ENCODE measurements around the gene C2. TPM values are rescaled to one million over a fixed set of nuclear protein-coding genes. Genes with fewer than 3 reads are reported as not detected.

The C2 gene
- total RNA-seq, 1 donor from 2014 or later: 282 TPM

DNA sequence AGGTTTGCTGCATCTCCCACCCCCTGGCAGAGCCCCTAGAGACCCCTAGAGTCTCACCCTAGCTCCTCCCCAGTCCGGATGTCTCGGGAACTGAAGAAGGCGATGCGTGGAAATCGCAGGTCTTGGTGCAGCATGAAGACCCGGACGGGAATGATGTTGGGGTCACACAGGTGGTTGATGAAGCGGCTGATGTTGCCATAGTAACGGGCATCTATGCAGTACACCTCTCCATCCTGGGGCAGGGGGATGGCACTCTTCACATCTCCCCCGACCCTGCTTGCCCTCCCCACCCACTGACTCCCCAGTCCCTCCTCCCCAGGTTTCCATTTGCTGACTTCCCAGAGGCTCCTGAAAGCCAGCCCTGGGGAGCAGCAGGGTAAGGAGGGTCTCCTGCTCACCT, 46.9 kb upstream of the C2 start:
- TF ChIP-seq, protein P1, sequence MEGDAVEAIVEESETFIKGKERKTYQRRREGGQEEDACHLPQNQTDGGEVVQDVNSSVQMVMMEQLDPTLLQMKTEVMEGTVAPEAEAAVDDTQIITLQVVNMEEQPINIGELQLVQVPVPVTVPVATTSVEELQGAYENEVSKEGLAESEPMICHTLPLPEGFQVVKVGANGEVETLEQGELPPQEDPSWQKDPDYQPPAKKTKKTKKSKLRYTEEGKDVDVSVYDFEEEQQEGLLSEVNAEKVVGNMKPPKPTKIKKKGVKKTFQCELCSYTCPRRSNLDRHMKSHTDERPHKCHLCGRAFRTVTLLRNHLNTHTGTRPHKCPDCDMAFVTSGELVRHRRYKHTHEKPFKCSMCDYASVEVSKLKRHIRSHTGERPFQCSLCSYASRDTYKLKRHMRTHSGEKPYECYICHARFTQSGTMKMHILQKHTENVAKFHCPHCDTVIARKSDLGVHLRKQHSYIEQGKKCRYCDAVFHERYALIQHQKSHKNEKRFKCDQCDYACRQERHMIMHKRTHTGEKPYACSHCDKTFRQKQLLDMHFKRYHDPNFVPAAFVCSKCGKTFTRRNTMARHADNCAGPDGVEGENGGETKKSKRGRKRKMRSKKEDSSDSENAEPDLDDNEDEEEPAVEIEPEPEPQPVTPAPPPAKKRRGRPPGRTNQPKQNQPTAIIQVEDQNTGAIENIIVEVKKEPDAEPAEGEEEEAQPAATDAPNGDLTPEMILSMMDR (IDR thresholded peaks at IDR 0.05): no peak
- Histone ChIP-seq H3K27me3 (no peaks in the 10 kb centered on the region), H3K27ac (no peak overlapping the region), H3K4me1 (no peaks in the 10 kb centered on the region), H3K9me3 (no peaks in the 10 kb centered on the region), H3K4me3 (no peak overlapping the region), H3K36me3 (peaks cover 60% of the 10 kb centered on the region)
- DNase-seq (no peak), ATAC-seq (no peak)
- intact Hi-C loops (cut with DNase I): no loop called here

DNA sequence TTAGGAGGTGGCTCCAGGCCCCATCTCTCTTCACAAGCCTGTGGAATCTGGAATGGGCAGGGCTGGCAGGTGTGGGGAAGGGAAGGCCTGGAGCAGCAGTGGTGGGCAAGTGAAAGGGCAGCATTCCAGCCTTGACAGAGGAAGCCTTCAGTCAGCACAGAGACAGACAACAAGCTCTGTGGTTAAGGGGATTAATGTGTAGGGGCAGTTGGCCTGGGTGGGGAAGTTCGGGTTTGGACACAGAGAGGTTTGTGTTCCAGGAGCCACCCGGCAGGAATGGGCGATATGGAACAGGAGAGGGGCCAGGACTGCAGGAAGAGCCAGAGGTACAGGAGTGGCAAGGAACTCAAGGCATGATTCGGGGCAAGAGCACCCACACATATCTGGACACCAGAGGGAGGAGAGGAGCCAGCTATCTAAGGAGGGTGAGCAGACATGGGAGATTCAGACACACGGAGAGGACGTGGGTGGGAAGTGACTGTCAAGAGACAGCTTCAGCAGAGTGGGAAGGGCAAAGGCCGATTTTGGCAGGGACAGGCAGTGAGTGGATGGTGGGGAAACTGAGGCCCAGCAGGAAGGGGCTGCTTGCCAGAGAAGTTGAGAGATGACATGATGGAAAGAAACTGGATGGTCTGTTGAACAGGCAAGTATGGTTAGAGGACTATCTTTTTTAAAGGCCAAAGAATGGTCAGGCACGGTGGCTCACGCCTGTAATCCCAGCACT, 46.2 kb upstream of the C2 start:
- Histone ChIP-seq H3K36me3 (peaks cover 64% of the 10 kb centered on the region), H3K9me3 (no peaks in the 10 kb centered on the region), H3K4me3 (no peak overlapping the region), H3K27ac (no peak overlapping the region), H3K4me1 (no peaks in the 10 kb centered on the region), H3K27me3 (no peaks in the 10 kb centered on the region)
- TF ChIP-seq, protein P1 (IDR thresholded peaks at IDR 0.05): no peak
- intact Hi-C loops (cut with DNase I): no loop called here
- DNase-seq (no peak), ATAC-seq (no peak)

DNA sequence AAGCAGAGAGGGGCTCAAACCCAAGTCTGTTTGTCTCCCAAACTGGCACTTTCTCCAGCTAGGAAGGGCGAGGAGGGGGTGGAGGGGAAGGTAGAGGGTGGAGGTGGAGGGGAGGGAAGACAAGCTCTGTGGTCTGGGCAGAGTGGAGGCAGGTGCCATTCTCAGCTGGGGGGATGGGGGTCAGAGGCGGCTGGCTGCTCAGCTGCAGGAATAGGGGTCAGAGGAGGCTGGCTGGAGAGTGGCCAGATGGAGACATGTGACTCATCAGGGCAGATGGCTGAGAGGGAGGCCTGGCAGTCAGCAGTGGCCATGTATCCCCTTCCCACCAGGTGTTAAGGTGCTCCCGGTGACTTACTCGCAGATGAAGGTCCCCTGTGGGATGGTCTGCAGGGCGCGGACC, 45.2 kb upstream of the C2 start:
- intact Hi-C loops (cut with DNase I): no loop called here
- Histone ChIP-seq H3K27ac (no peak overlapping the region), H3K4me3 (no peak overlapping the region), H3K27me3 (no peaks in the 10 kb centered on the region), H3K36me3 (peaks cover 75% of the 10 kb centered on the region), H3K4me1 (no peaks in the 10 kb centered on the region), H3K9me3 (no peaks in the 10 kb centered on the region)
- TF ChIP-seq, protein P1 (IDR thresholded peaks at IDR 0.05): no peak
- no peak for DNase-seq
- ATAC-seq: no peak

DNA sequence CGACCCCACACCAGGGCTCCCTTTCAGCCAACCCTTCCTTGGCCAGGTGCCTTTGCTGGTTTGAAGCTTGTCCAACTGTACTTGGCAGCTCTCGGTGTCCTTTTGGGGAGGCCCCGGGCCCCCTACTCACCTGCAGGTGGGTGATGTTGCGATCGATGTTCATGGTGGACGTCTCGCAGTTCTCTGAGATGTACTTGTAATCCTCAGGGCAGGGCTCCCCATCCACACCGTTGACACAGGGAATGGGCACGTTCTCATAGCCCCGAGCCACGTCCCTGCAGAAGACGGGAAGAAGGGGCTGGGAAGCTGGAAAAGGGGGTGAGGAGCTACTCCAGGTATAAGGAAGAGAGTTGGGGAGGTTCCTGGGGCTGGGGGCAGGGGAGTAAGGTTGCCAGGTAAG, 43.8 kb upstream of the C2 start:
- H3K27ac ChIP-seq: no peak overlapping the region
- H3K4me3 ChIP-seq: no peak overlapping the region
- no peaks in the 10 kb centered on the region for H3K27me3 ChIP-seq
- H3K36me3 ChIP-seq: peaks cover 88% of the 10 kb centered on the region
- no peaks in the 10 kb centered on the region for H3K4me1 ChIP-seq
- H3K9me3 ChIP-seq: no peaks in the 10 kb centered on the region
- intact Hi-C loops (cut with DNase I): no loop called here
- DNase-seq (no peak), ATAC-seq (no peak)
- TF ChIP-seq, protein P1 (IDR thresholded peaks at IDR 0.05): no peak

DNA sequence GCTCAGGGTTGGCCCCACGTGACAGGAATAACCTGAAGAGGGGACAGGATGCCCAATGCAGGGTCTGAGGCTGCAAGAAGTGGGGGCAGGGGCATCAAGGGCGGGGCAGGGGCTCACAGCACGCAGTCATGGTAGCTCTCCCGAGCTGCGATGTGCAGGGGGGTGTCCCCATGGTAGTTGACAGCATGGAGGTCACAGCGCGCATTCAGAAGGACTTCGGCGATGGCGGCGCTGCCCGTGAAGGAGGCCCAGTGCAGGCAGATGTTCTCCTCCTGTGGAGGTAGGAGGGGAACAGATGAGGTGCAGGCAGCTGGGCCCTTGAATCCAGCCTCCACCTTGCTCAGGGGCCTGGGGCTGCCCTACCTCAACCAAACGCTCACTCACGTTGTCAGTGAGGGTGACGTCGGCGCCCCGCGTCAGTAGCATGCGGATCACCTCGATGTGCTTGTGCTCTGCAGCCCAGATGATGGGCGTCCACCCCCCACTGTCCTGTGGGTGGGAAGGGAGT, 42.9 kb upstream of the C2 start:
- DNase-seq (no peak), ATAC-seq (no peak)
- TF ChIP-seq, protein P1 (IDR thresholded peaks at IDR 0.05): no peak
- intact Hi-C loops (cut with DNase I): no loop called here
- Histone ChIP-seq H3K36me3 (peaks cover 95% of the 10 kb centered on the region), H3K27ac (no peak overlapping the region), H3K4me3 (no peak overlapping the region), H3K9me3 (no peaks in the 10 kb centered on the region), H3K27me3 (no peaks in the 10 kb centered on the region), H3K4me1 (no peaks in the 10 kb centered on the region)
